NCI-H2081 (cell line): Measurements from ENCODE around the gene ACTA2.

ENCODE experiments used
- DNase-seq, 2 experiments: peaks; one replicate each; lab custom pipeline; 2025; lab: John Stamatoyannopoulos, UW

ACTA2 gene

GRCh38 chr10:88920198-88920597 lies 32.4 kb downstream of the ACTA2 start:
- DNase-seq, result no peak

DNA sequence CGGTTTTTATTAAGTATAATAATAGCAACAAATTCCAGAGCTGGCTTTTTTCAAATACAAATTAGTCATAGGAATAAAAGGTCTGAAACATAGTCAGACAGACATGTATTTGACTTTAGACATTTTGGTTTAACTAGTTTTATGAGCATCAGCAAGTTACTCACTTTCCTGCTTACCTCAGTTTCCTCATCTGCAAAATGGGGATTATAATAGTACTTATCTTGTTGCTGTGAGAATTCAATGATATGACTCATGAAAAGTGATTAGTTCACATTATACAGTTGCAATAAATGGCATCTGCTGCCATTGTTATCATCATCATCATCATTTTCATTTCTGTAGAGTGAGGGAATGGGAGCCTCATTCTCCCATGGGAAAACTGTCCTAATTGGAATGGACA lies 33.5 kb downstream of the ACTA2 start:
- DNase-seq, result no peak

DNA sequence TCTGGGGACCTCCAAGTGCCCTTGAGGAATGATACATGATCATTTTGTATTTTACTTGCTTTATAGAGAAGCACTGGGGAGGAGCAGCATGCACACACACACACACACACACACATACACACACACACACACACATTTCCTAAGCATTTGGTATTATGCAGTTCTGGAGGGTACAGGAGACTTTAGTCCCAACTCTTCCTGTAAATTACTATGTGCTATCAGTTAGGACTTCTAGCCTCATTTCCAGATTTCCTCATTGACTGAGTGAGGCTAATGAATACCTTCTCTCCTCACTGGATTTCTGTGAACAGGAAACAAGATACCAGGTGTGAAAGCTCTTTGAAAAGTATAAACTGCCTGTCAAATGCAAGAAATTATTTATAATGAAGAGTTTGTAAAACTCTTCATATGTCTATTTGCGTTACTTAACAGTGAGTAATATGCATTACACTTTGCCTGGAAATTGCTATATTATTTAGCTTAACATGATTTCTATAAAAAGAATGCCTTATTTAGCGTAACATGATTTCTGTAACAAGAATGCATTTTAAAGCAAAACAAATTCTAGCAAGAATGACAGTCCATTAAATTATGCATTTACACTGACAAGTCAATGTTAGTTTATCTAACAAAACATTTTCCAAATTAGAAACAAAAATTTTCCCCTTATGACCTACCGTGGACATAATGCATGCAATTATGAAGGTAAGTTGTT lies 34.2 kb downstream of the ACTA2 start:
- no peak for DNase-seq

DNA sequence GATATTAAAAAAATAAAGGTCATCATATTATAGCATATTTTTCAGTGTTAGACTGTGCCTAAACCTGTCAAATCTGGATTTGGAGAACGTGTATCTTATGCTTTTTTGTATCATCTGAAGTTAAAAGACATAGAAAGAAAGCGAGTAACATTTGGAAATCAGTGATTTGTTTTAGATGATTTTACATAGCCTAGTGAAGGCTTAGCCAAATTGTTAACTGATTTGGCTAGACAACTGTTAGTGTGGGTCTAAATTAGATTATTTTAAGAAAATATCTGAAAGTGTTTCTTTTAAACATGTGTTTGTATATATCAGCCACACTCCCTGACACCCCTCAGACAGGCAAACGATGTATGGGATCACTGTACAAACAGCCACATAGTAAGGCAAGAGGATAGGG lies 35.6 kb downstream of the ACTA2 start:
- DNase-seq, result no peak

GRCh38 chr10:88916231-88916630 lies 36.3 kb downstream of the ACTA2 start:
- DNase-seq, result no peak

DNA sequence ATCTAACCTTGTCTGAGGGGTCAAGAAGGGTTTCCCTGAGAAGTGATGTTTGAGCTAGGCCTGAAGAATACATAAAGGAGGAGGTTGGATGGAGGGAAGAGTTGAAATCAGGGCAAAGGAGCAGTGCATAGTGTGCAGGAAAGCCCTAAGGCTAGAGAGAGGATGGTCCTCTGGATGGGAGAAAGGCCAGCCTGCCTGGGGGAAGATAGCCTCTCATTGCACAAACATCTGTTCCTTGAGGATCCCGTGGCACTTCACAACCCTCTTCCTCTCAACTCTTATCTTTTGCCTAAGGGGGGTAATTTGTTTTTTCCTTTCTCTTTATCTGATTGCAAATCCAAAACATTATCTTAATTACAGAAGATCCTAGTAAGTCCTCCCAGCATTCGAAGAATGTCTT lies 36.8 kb downstream of the ACTA2 start:
- no peak for DNase-seq

GRCh38 chr10:88913788-88914187 lies 38.8 kb downstream of the ACTA2 start:
- DNase-seq, result peak in 1 of 2 experiments; percentile 8

DNA sequence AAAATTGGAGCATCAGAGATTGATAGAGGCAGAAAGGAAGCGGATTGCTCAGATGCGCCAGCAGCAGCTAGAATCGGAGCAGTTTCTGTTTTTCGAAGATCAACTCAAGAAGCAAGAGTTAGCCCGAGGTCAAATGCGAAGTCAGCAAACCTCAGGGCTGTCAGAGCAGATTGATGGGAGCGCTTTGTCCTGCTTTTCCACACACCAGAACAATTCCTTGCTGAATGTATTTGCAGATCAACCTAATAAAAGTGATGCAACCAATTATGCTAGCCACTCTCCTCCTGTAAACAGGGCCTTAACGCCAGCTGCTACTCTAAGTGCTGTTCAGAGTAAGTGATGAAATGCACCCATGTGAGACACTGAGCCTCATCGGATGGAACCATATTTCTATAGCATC lies 39.4 kb downstream of the ACTA2 start:
- peak in 1 of 2 experiments; percentile 24 for DNase-seq

- DNase-seq, result no peak
Observed at GRCh38 chr10:88911851-88912250, 40.7 kb downstream of the ACTA2 start.

DNA sequence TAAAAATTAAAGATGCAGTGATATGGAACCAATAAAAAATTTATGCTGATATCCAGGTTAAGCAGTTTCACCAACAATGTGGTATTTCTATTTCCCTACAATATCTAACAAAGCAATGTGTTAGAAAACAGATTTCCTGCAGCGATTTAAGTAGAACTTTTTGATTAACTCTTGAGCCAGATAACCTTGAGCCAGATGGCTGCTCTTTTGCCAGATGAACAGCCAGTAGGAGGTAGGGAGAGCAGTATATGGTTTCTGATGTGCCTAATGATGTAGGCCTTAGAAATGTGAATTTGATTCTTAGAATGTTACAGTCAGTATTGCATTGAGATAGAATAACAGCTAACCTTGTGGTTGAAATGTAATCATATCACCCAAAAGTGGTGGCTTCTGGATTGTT lies 41.5 kb downstream of the ACTA2 start:
- no peak for DNase-seq

DNA sequence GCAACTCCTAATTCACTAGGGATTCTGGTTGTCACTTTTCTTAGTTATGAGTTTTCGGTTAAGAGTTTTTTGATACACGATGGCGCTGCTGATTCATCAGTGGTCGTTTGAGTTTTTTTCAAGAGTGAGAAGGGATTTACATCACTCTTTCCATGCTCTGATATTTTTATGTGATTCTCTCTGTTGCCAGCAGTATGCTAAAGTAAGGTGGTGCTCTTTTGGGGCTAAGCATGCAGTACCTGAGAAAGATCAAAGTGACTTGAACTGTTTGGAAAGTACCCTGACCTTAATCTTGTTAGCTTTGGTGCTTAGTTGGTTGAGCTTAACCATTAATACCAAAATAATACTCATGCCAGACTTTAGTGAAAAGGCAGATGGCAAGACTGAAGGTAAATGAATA lies 44.4 kb downstream of the ACTA2 start:
- no peak for DNase-seq

- DNase-seq, result no peak
Observed at GRCh38 chr10:88906921-88907320, 45.7 kb downstream of the ACTA2 start.

GRCh38 chr10:88903715-88904114 lies 48.9 kb downstream of the ACTA2 start:
- DNase-seq, result no peak

- DNase-seq, result no peak
Observed at GRCh38 chr10:88901984-88902789, 50.4 kb downstream of the ACTA2 start.

DNA sequence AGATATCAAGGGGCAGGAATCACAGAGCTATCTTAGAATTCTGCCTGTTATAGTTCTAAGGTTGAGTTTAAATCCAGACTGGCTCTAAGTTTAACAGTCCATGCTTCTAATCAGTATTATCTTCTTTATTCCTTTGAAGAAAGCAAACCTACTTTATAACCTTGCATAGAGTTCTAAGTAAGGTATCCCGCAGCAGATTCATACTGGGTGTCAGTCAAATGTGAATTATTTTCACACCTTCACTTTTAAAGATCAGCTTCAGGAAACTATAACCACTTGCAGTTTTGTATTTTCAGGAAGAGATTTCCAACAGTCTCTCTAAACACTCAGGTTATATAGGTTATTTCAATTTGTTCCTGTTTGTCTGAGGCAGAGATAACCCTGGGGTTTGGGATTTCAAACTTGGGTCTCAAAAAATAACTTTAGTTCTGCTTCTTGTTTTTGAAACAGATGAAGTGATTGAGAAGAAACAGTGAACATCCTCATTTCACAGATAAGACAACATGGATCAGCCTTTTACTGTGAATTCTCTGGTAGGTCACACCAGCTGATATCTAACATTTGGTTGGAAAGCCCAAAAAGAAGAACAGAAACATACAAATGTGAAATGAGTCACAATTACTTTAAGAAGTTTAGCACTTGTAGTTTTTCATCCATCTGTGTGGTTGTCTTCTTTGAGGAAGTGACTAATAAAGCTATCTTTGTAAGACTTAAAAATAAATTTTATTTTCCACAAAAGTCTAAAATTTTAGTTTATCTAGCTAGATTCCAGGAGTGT lies 51.2 kb downstream of the ACTA2 start:
- DNase-seq, result no peak

DNA sequence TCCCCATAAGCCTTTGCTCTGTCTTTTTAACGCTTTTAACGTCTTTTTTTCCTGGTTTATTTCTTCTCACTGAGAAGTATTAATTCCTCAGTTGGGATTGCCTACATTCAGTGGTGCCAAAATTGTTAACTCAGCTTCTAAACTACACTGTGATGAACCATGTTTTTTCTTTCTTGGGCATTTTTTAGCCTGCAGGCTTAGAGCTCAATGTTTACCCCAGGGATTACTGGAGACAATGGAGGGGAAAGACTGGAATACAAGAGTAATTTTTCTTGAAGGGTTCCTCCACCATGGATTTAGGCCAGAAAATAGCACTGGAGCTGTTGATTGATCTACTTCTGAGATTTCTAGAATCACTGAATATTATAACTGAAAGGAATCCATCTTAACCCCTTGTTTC lies 52.7 kb downstream of the ACTA2 start:
- no peak for DNase-seq

- no peak for DNase-seq
Observed at GRCh38 chr10:88898727-88899126, 53.8 kb downstream of the ACTA2 start.

DNA sequence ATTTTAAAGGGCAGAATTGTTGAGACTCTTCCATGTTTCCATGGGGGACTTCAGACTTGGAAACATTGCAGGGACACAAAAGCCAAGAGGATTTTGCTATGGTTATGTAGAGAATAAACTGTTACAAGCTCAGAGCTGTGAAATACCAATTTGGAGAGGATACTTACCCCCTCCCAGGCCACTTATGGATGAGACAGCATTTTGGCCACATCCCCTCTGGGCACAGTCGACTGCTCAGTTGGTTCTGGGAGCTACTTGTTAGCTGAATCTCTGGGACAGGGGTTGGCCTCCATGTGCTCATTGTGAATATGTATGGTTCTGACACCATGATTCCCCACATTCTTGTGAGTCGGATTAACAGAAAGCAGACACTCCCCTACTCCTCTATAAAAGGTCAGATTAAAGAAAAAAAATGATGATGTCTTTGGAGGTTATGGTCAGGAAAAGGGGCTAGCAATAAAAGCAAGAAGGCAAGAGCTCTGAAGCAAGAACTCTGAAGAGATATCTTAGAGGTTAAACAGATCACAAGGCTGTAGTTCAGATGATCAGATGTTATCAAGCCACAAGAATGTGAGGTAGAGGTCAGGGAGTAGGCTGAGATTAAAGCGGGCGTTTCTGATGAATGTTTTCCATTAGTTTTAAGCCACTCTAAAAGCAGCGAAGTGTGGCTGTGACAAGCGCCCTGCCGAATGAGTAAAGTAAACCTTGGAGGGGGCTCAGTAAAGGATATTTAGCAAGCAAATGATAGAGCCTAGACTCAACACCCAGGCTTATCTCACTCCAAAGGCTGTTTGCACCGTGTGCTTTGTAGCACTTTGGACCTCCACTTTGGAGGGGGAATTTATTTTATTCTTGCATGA lies 55.3 kb downstream of the ACTA2 start:
- DNase-seq, result no peak

DNA sequence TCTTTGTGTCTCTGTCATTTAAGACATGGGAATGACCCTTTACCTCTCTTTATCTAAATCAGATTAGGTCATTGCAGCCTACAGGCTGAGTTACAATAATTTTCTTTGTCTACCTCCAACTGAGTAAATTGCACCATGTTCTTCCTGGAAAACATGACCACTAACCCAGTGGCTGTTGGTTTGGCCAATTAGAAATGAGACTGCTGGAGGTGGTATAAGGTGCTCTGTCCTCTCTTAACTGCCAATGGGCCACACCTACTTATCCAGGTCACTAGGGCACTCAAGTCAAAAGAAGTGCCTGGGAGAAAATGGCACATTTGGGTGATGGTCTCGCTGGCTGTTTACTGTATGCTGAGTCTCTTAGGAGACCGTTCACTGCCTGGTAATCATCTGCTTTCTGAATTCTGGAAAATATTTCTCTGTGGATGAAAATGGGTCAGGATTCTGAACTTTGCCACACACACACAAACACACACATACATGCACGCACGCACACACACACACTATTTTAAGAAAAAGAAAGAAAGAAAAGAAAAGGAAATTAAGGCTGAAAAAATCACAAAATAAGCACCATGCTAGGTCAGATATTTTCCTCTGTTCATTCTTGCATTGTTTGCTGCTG lies 56.1 kb downstream of the ACTA2 start:
- DNase-seq, result no peak

- no peak for DNase-seq
Observed at GRCh38 chr10:88895250-88895649, 57.3 kb downstream of the ACTA2 start.

GRCh38 chr10:88893611-88894010 lies 59.0 kb downstream of the ACTA2 start:
- no peak for DNase-seq
